Glutamatergic neuron (in vitro differentiated cells): ENCODE measurements around the gene TIGD2. TPM values are rescaled to one million over a fixed set of nuclear protein-coding genes. Genes with fewer than 3 reads are reported as not detected.

Experiments used
- DNase-seq: peaks from one replicate; pipeline ENCODE4 v3.0.0; 2022
- H3K27ac Mint-ChIP-seq: one replicate; pipeline ENCODE4 v1.8.0; 2020; ENCODE audit warnings: mild to moderate bottlenecking, mixed read lengths, inconsistent platforms; ENCODE audit not compliant: unreplicated experiment
- H3K27me3 Mint-ChIP-seq: one replicate; pipeline ENCODE4 v1.8.0; 2020; ENCODE audit warnings: mild to moderate bottlenecking, moderate library complexity, mixed read lengths, inconsistent platforms; ENCODE audit not compliant: unreplicated experiment
- H3K36me3 Mint-ChIP-seq: one replicate; pipeline ENCODE4 v1.8.0; 2020; ENCODE audit warnings: mild to moderate bottlenecking, mixed read lengths, inconsistent platforms; ENCODE audit not compliant: unreplicated experiment
- H3K4me1 Mint-ChIP-seq: one replicate; pipeline ENCODE4 v1.8.0; 2020; ENCODE audit warnings: mild to moderate bottlenecking, low read depth, mixed read lengths, inconsistent platforms; ENCODE audit not compliant: unreplicated experiment
- H3K4me3 Mint-ChIP-seq: one replicate; pipeline ENCODE4 v1.8.0; 2020; ENCODE audit warnings: mild to moderate bottlenecking, mixed read lengths, inconsistent platforms; ENCODE audit not compliant: unreplicated experiment
- H3K9me3 Mint-ChIP-seq: one replicate; pipeline ENCODE4 v1.8.0; 2020; ENCODE audit warnings: mild to moderate bottlenecking, moderate library complexity, mixed read lengths, inconsistent platforms; ENCODE audit not compliant: unreplicated experiment
- total RNA-seq: library from RNA; stranded (reverse); fragmentation: NEBNext Ultra II Directional; extraction: Animal tissue kit (Norgen Biotek cat#: 25700); gene quantifications from one replicate; pipeline ENCODE4 v1.2.1, GENCODE V29; 2021; ENCODE audit not compliant: unreplicated experiment
- TF ChIP-seq, protein P1 (sequence below): fragments of 200-600 bp; sonication (generic); IDR thresholded peaks from one replicate; pipeline ENCODE4 v1.5.0; 2021; ENCODE audit not compliant: partially characterized antibody, unreplicated experiment

The TIGD2 gene
- total RNA-seq, 1 donor from 2014 or later: 18.4 TPM

DNA sequence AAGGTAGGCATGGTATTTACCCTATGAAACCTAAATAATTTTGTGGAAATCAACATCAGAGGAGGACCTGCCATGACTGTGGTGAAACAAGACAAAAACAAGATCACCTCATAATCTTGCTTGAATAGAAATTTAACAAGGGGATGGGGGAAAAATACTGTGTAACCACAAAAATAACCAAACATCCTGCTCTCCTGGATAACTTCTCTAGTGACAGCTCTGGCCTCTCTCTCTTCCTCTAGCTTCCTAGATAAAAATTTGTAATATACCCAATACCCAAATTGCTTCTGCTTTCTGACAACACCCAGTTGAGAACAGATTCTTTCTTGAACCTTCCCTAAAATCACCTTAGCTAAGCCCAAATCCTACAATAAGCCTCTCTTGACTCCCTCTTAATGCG is 11.9 kb upstream of the TIGD2 start:
- Mint-ChIP-seq H3K9me3 (peaks cover 8% of the 10 kb centered on the region), H3K27me3 (no peaks in the 10 kb centered on the region), H3K27ac (no peak overlapping the region), H3K4me1 (no peaks in the 10 kb centered on the region), H3K36me3 (no peaks in the 10 kb centered on the region), H3K4me3 (no peak overlapping the region)
- no peak for DNase-seq
- TF ChIP-seq, protein P1, sequence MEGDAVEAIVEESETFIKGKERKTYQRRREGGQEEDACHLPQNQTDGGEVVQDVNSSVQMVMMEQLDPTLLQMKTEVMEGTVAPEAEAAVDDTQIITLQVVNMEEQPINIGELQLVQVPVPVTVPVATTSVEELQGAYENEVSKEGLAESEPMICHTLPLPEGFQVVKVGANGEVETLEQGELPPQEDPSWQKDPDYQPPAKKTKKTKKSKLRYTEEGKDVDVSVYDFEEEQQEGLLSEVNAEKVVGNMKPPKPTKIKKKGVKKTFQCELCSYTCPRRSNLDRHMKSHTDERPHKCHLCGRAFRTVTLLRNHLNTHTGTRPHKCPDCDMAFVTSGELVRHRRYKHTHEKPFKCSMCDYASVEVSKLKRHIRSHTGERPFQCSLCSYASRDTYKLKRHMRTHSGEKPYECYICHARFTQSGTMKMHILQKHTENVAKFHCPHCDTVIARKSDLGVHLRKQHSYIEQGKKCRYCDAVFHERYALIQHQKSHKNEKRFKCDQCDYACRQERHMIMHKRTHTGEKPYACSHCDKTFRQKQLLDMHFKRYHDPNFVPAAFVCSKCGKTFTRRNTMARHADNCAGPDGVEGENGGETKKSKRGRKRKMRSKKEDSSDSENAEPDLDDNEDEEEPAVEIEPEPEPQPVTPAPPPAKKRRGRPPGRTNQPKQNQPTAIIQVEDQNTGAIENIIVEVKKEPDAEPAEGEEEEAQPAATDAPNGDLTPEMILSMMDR: no peak

DNA sequence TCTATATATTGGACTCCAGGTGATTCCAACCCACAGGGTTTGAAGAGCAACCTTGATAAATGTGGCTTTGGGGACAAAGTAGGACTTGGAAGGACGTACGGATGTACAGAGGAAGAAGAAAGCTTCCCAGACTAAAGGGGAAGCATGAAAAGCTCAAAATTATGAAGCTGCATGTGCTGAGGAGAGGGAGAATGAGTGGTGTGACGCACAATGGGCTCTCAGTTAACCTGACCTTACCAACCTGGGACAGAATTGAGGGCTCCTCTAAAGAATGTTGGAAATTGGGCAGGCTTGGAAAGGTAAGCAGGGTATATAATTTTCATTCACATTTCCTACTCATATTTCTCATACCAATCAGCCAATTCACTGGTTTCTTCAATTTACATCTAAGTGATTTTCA is 10.5 kb upstream of the TIGD2 start:
- Mint-ChIP-seq H3K27me3 (no peaks in the 10 kb centered on the region), H3K9me3 (peaks cover 8% of the 10 kb centered on the region), H3K27ac (no peak overlapping the region), H3K4me3 (no peak overlapping the region), H3K36me3 (no peaks in the 10 kb centered on the region), H3K4me1 (no peaks in the 10 kb centered on the region)
- TF ChIP-seq, protein P1: no peak
- DNase-seq: no peak

DNA sequence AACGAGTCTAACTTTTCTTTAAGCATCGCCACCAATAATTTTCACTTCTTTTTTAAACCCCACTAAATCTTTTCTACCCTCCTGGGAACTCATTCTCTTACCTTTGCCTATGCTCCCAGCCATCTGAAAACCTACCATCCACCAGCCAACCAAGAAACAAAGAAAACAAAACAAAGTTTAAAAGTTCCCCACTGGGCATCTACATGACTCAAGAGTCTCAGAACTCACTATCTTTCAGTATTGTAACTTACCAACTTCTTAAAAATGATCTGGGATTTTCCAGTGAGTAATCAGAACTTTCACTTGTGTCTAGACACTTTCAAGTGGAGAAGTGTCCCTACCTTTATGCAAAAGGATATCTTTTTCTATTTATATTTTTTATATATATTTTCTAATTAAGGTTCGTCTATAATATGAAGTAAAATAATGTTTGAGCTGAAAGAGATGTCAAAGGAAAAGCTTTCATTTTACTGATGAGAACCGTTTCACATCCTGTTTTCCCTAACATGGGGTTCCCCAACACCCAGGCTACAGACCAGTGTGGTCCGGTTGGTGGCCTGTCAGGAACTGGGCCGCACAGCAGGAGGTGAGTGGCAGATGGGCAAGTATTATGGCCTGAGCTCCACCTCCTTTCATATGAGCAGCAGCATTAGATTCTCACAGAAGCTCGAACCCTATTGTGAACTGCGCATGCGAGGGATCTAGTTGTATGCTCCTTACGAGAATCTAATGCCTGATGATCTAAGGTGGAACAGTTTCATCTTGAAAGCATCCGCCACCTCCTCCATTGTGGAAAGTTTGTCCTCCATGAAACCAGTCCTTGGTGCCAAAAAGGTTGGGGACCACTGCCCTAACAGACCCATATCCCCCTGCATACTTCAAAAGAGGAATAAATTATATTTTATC is 9.8 kb upstream of the TIGD2 start:
- Mint-ChIP-seq H3K36me3 (no peaks in the 10 kb centered on the region), H3K27me3 (no peaks in the 10 kb centered on the region), H3K9me3 (peaks cover 8% of the 10 kb centered on the region), H3K4me1 (no peaks in the 10 kb centered on the region), H3K27ac (no peak overlapping the region), H3K4me3 (no peak overlapping the region)
- DNase-seq: no peak
- TF ChIP-seq, protein P1: no peak

DNA sequence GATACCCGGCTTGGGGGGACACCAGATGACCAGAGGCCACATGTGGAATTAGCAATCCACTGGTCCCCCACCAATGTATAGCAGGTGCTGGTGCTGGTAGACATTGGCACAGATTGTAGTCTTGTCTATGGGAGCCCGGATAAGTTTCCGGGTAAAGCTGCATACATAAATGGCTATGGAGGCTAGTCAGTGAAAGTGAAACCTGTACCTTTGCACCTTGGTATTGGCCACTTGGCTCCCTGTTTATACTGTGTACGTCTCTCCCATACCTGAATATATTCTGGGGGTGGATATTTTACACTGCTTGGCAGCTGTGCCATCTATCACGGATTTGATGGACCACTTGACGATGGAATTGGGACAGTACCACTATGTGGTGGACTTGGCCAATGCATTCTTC is 5.6 kb upstream of the TIGD2 start:
- peaks cover 7% of the 10 kb centered on the region for H3K36me3 Mint-ChIP-seq
- H3K9me3 Mint-ChIP-seq: peaks cover 14% of the 10 kb centered on the region
- no peak overlapping the region for H3K4me3 Mint-ChIP-seq
- H3K4me1 Mint-ChIP-seq: peaks cover 10% of the 10 kb centered on the region
- no peak for DNase-seq
- no peak overlapping the region for H3K27ac Mint-ChIP-seq
- H3K27me3 Mint-ChIP-seq: peaks cover 8% of the 10 kb centered on the region
- TF ChIP-seq, protein P1: no peak

DNA sequence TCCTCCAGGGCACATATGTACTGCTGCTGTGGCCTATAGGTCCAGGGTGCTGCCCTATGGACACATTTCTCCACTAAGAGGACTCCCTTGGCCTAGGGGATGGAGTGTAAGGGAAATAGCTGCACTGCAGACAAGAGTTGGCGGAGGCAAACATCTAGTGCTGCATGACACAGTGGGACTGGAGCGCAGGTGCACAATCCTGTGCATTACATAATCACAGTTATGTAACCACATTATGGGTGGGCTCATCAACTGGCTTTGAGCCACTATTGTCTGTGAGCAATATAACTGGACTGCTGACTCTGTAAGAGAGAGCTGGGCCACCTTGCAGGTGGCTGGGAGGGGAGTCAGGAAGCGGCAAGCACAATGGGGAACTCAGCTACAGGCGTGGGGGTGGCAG is 3.2 kb upstream of the TIGD2 start:
- Mint-ChIP-seq H3K27me3 (peaks cover 11% of the 10 kb centered on the region), H3K4me3 (no peak overlapping the region), H3K9me3 (peaks cover 21% of the 10 kb centered on the region), H3K27ac (no peak overlapping the region), H3K4me1 (peaks cover 21% of the 10 kb centered on the region), H3K36me3 (peaks cover 13% of the 10 kb centered on the region)
- TF ChIP-seq, protein P1: no peak
- no peak for DNase-seq
